A549 treated with ZK216348 at 1 μM for 4 hours (cell line): ENCODE data around the gene UNKL. TPM values are rescaled to one million over a fixed set of nuclear protein-coding genes. Genes with fewer than 3 reads are reported as not detected.

Experiments used
- total RNA-seq: library from RNA; stranded (reverse); fragments of 200-300 nt; extraction: Qiagen RNA extraction; gene quantifications from 5 replicates; pipeline ENCODE4 v1.2.3, GENCODE V29; 2022; ENCODE audit warnings: low read depth

UNKL gene, protein sequence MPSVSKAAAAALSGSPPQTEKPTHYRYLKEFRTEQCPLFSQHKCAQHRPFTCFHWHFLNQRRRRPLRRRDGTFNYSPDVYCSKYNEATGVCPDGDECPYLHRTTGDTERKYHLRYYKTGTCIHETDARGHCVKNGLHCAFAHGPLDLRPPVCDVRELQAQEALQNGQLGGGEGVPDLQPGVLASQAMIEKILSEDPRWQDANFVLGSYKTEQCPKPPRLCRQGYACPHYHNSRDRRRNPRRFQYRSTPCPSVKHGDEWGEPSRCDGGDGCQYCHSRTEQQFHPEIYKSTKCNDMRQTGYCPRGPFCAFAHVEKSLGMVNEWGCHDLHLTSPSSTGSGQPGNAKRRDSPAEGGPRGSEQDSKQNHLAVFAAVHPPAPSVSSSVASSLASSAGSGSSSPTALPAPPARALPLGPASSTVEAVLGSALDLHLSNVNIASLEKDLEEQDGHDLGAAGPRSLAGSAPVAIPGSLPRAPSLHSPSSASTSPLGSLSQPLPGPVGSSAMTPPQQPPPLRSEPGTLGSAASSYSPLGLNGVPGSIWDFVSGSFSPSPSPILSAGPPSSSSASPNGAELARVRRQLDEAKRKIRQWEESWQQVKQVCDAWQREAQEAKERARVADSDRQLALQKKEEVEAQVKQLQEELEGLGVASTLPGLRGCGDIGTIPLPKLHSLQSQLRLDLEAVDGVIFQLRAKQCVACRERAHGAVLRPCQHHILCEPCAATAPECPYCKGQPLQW
- total RNA-seq: 19.8 to 40.8 TPM (median 36.0 TPM) in 5 replicates

DNA sequence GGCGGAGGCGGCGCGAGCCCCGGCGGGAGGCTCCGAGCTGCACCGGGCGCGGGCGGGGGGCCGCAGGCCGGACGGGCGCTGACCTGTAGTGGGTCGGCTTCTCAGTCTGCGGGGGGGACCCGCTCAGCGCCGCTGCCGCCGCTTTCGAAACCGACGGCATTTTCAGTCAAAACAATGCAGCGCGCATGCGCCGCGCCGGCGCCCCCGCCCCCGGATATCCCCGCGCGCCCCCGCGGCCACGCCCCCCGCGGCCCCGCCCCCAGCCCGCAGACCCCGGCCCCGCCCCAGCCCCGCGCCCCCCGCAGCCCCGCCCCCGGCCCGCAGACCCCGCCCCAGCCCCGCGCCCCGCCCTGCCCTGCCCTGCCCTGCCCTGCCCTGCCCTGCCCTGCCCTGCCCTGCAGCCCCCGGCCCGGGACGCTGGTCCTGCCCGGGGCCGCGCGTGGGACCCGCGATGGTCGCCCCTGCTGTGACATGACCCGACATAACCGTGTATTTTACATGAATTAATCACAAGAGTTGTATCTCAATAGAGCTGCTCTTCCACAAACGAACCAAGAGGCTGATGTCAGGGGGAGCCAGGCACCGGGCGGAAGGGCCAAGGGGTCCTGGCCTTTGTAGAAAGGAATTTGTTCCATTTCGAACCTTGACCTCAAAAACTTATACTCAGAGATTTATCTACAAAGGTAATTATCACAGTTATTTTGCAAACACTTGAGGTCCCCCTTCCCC is at the start of gene UNKL:
UNKL (minus strand) TSS at position 173 of the 729 bp plus-strand sequence; CDS start at position 160, 13 bp downstream.

DNA sequence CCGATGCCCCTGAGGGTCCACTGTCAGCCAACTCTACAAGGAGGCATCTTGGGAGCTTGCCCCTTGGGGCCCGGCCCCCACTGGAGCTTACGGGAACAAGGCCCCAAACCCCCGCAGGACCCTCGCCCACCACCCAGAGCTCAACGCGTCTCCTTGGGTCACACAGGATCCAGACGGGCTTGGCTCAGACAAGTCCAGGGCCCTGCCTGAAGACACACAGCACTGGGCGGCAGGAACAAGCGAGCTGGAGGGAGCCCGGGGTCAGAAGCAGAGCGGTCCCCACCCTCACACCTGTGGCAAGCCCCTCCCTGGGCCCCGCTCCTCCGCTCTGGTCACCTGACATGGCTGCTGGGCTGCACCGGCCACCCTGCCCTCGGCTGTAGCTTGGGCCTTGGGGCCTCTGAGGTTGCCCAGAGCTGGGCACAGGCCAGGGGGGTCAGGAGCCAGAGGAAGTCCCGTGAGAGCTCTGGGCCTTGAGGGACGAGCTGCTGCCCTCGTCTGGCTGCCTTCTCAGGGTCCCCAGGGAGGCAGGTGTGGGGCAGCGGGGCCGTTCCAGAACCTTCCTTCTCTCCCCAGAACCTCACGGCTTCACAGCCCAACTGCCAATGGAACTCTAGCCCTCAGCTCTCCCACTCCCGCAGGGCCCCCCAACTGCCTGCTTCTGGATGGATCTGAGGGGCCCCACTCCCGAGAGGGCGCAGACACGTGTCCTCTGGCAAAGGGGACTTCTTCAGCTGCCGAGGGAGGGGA is 29.7 kb upstream of the UNKL start, which contains the start of gene CCDC154:
CCDC154 (minus strand) TSS at position 577 of the 750 bp plus-strand sequence; CDS start at position 343, 234 bp downstream.

DNA sequence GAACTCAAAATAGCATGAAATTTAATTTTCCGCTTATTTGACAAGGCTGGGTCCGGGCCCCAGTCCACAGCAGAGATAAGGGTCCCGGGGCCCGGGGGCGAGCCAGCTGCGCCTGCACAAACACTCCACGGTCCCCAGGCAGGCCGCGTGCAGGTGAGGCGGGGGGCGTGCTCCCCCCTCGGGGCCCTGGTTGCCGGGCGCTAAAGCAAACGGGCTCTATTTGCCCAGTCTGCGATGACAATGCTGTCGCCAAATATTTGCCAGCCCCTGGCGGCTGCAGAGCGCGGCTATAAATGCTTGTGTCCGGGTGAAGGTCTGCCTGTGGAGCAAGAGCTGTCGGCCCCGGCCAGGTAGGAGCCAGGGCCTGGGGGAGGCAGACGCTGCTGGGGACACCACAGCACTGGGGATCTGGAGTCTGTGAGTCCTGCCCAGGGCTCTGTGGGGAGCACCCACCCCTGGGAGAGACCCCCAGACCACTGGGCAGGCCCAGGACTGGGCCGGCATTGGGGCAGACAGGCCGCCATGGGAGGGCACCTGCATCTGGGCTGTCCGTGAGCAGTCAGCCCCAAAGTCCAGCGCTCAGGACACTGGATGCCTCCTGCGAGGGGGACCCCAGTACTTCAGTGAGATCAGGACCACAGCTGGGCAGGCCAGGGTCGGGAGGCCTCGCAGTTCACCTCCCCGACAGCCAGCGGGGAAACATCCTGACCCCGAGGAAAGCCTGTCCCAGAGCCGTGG is 16.4 kb upstream of the UNKL start, which contains the start of gene PERCC1:
PERCC1 (plus strand) TSS at position 320 of the 738 bp plus-strand sequence. CDS start 1,516 bp downstream, outside the sequence.

DNA sequence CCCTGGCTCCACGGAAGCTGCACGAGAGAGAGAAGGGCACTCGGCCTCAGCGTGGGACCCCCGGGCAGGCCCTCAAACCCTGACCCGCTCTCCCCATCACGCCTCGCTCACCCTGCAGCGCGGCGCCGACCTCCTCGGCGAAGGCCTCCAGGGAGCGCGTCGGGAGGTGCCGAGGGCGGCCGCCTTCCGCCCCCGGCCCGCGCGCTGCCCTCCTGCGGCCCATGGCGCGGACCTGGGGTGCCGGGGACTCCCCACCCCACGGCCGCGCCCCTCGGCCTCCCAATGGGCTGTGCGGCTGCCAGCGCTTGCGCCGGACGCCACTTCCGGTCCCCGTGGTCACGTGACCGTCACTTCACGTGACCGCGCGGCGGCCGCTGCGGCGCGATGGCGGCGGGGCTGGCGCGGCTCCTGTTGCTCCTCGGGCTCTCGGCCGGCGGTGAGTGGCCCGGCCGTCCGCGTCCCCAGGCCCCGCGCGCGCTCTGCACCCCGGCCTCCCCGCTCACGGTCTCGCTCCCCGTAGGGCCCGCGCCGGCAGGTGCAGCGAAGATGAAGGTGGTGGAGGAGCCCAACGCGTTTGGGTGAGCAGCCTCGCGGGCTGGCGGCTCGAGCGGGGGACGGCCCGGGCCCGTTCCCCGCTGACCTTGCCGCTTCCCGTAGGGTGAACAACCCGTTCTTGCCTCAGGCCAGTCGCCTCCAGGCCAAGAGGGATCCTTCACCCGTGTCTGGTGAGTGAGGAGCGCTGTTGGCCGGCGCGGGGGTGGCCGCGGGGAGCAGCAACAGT is 62.7 kb downstream of the UNKL start, which contains the start of the genes GNPTG and TSR3:
GNPTG (plus strand) TSS at position 350 of the 781 bp plus-strand sequence; CDS start at position 385, 35 bp downstream.
TSR3 (minus strand) TSS at position 297 of the 781 bp plus-strand sequence; CDS start at position 223, 74 bp downstream.

DNA sequence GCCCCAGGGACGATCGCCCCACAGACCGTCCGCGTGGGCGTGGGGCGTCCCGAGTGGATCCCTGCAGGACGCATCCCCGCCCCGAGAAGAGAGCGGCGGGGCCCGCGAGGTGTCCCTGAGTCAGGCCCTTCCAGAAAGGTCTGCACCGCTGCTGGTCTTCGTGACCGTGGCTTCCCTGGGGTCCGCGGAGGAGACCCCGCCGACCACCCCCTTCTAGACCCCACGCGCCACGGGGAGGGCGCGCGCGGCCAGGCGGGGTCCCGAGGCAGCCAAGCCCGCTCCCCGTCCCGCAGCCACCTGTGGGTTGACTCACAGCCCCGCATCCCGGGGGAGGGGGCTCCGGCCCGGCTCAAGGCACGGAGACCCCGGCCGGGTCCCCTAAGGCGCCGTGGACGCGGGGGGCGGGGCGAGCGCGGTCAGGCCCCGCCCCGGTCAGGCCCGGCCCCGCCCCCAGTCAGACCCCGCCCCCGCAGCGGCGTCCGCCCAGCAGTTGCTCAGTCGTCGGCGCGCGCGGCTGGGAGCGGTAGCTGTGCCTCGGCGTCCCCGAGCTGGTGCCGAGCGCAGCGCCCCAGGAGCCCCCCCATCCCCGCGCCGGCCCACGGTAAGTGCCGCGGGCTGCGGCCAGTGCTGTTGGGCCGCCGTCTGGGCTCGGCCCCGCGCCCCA is 81.2 kb downstream of the UNKL start, which contains the start of gene BAIAP3:
BAIAP3 (plus strand) TSS at position 497 of the 664 bp plus-strand sequence. CDS start 4,905 bp downstream, outside the sequence.

Other genes starting within 250 kb of the UNKL start
- gene TPSG1, start 189.4 kb downstream of the UNKL start, total RNA-seq: not detected in 5 replicates
- 0.20 to 0.27 TPM in 2 of 5 replicates, not detected in the others for gene TPSB2, start 184.5 kb downstream of the UNKL start, total RNA-seq
- gene TPSAB1, start 174.0 kb downstream of the UNKL start, total RNA-seq: not detected in 5 replicates
- gene TPSD1, start 158.6 kb downstream of the UNKL start, total RNA-seq: not detected in 5 replicates
- 154 to 260 TPM (median 165 TPM) in 5 replicates for gene UBE2I, start 105.1 kb downstream of the UNKL start, total RNA-seq
- 0.65 to 1.8 TPM (median 1.3 TPM) in 5 replicates for gene BAIAP3, start 81.1 kb downstream of the UNKL start, total RNA-seq
- gene TSR3, start 62.8 kb downstream of the UNKL start, total RNA-seq: 45.6 to 104 TPM (median 97.7 TPM) in 5 replicates
- 20.0 to 35.9 TPM (median 34.1 TPM) in 5 replicates for gene GNPTG, start 62.8 kb downstream of the UNKL start, total RNA-seq
- gene UQCC4, start 6.0 kb upstream of the UNKL start, total RNA-seq: 28.4 to 36.8 TPM (median 32.4 TPM) in 5 replicates
- not detected in 5 replicates for gene PERCC1, start 16.4 kb upstream of the UNKL start, total RNA-seq
- 0.31 to 0.55 TPM (median 0.34 TPM) in 3 of 5 replicates, not detected in the others for gene CCDC154, start 29.9 kb upstream of the UNKL start, total RNA-seq
- gene CLCN7, start 60.3 kb upstream of the UNKL start, total RNA-seq: 36.2 to 82.8 TPM (median 80.0 TPM) in 5 replicates
- 0.14 TPM in 1 of 5 replicates, not detected in the others for gene PTX4, start 74.2 kb upstream of the UNKL start, total RNA-seq
- gene TELO2, start 78.7 kb upstream of the UNKL start, total RNA-seq: 17.9 to 47.6 TPM (median 40.5 TPM) in 5 replicates
- gene TMEM204, start 119.0 kb upstream of the UNKL start, total RNA-seq: not detected in 5 replicates
- gene IFT140, start 197.4 kb upstream of the UNKL start, total RNA-seq: 8.1 to 11.2 TPM (median 9.7 TPM) in 5 replicates
- gene CRAMP1, start 197.7 kb upstream of the UNKL start, total RNA-seq: 12.4 to 19.1 TPM (median 16.7 TPM) in 5 replicates